Measurements from ENCODE around the gene FBXL4.

The FBXL4 gene

DNA sequence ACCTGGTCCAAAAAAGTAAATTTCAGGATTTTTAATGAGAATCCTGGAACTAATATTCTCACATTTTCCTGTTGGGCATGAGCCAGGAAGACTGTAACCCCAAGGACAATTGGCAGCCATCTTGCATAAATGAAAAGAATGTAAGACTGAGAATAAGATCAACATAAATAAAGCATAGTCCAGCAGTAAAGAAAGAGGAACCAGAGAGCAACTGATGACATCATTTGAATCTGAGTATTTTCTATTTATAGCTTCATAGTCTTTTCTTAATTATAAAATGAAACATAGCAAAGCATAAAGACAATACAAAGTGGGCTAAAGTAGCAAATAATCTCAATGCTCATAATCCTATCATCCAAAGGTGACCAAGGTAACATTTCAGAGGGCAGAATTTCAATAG lies 26.6 kb upstream of the FBXL4 start:
- Histone ChIP-seq H3K4me2 (ENCODE audit: low read length) (no peak overlapping the region), H3K9ac (ENCODE audit: low read depth, low read length) (no peak overlapping the region)

DNA sequence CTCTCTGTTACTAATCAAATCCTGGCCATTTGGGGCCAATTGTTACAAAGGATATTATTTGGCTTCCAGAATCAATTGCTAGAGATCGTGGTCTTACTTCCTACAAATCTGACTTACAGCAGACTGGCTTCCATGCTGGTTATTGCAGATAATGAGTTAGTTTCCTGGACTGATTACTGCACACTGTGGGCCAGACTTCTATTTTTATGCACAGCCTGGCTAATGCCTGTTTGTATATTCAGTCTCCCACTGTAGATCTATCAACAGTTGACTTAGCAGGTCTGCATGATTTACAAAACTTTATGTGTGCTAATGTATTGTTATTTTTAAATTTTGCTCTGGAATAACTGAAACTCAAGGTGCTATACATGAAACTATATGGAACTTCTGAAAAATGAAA lies 25.8 kb upstream of the FBXL4 start:
- Histone ChIP-seq H3K27me3 (ENCODE audit: control insufficient read depth, insufficient read depth, low read length) (no peaks in the 10 kb centered on the region), H3K4me3 (ENCODE audit: low read length) (no peak overlapping the region), H3K4me2 (ENCODE audit: low read length) (no peak overlapping the region), H3K9me3 (replicated peaks; ENCODE audit: low read length) (no peaks in the 10 kb centered on the region), H3K36me3 (ENCODE audit: insufficient read depth, low read length) (no peaks in the 10 kb centered on the region), H3K9ac (ENCODE audit: low read depth, low read length) (no peak overlapping the region), H3K4me1 (ENCODE audit: control insufficient read depth, insufficient read depth, low read length) (no peaks in the 10 kb centered on the region)

More for the DNA sequence above, 26.6 kb upstream of the FBXL4 start:
- Histone ChIP-seq H3K27me3 (ENCODE audit: control insufficient read depth, insufficient read depth, low read length) (no peaks in the 10 kb centered on the region), H3K4me3 (ENCODE audit: low read length) (no peak overlapping the region), H3K9me3 (replicated peaks; ENCODE audit: low read length) (no peaks in the 10 kb centered on the region), H3K36me3 (ENCODE audit: insufficient read depth, low read length) (no peaks in the 10 kb centered on the region), H3K4me1 (ENCODE audit: control insufficient read depth, insufficient read depth, low read length) (no peaks in the 10 kb centered on the region)

DNA sequence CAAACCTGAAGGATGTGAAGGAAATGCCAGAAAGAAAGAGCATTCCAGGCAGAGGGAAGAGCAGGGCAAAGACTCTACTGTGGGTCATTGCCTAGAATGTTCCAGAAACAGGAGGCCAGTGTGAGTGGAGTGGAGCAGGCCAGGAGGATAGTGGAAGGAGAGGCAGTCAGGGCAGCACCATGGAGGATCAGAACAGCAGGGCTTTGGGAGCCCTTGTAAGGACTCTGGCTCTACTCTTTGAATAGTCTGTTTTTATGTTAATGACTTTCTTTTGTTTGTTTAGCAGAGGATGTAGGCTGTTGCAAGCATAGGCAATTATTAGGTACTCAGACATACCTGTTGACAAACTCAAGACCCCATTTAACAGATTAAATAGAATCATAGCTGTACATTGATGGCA lies 23.6 kb upstream of the FBXL4 start:
- no peak overlapping the region for H3K4me3 ChIP-seq (ENCODE audit: low read length)
- H3K9me3 ChIP-seq (replicated peaks; ENCODE audit: low read length) = no peaks in the 10 kb centered on the region
- H3K4me2 ChIP-seq (ENCODE audit: low read length) = no peak overlapping the region
- H3K27me3 ChIP-seq (ENCODE audit: control insufficient read depth, insufficient read depth, low read length) = no peaks in the 10 kb centered on the region
- no peaks in the 10 kb centered on the region for H3K4me1 ChIP-seq (ENCODE audit: control insufficient read depth, insufficient read depth, low read length)
- no peak overlapping the region for H3K9ac ChIP-seq (ENCODE audit: low read depth, low read length)
- H3K36me3 ChIP-seq (ENCODE audit: insufficient read depth, low read length) = no peaks in the 10 kb centered on the region

DNA sequence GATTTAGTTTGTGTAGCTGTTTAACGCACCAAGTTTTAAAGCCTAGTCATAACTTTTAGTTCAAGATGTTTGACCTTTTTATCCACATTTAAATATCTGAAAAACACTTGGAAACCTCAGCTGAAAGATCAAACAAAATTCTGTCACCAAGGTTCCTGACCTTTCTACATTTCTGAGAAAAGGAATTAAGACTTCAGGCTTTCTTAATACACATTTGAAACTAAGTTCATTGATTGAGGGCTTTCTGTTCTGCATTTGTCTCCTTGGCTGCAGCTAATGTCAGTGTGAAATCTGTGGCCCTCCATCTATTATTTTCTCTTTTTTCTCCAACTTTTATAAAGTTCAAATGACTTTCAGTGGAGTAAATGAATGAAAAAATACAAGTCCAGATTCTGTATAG lies 22.7 kb upstream of the FBXL4 start:
- Histone ChIP-seq H3K9me3 (replicated peaks; ENCODE audit: low read length) (no peaks in the 10 kb centered on the region), H3K9ac (ENCODE audit: low read depth, low read length) (no peak overlapping the region), H3K4me3 (ENCODE audit: low read length) (no peak overlapping the region), H3K36me3 (ENCODE audit: insufficient read depth, low read length) (no peaks in the 10 kb centered on the region), H3K27me3 (ENCODE audit: control insufficient read depth, insufficient read depth, low read length) (peaks cover 3% of the 10 kb centered on the region), H3K4me2 (ENCODE audit: low read length) (no peak overlapping the region), H3K4me1 (ENCODE audit: control insufficient read depth, insufficient read depth, low read length) (no peaks in the 10 kb centered on the region)

DNA sequence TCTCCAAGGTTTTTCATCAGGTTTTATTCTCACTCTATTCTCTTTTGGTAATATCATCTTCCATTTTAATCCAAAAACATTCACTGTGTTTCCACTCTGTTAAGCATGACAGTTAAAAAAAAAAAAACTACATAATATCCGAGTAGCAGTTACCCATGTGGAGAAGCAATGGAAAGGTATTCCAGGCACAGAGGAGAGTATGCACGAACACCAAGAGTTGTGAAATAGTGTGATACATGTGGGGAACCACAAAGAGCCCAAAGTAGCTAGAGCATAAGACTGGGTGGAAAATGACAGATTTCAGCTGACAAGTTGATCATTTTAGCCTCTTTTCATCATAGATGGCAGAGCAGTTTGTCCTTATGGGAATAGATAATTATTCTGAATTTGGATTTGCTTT lies 19.9 kb upstream of the FBXL4 start:
- H3K9me3 ChIP-seq (replicated peaks; ENCODE audit: low read length) = no peaks in the 10 kb centered on the region
- no peaks in the 10 kb centered on the region for H3K36me3 ChIP-seq (ENCODE audit: insufficient read depth, low read length)

DNA sequence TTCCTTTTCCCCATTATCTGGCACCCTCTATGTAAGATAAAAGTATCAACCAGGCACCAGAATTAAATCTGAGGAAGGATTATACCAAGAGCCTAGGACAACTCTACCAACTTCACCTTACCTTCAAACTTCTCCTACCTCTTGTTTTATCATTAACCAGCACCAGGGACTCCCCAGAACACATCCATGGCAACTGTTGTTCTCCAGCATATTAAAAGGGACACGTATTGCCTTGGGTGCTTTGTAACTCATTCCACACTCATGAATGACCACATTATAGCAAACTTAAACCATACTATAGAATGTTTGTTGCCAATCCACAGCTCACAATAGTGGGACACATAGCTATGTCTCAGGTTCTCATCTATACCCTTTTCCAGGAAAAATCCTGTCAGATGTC lies 11.9 kb upstream of the FBXL4 start:
- no peaks in the 10 kb centered on the region for H3K9me3 ChIP-seq (replicated peaks; ENCODE audit: low read length)
- H3K9ac ChIP-seq (ENCODE audit: low read depth, low read length) = no peak overlapping the region
- peaks cover 11% of the 10 kb centered on the region for H3K27me3 ChIP-seq (ENCODE audit: control insufficient read depth, insufficient read depth, low read length)
- H3K4me1 ChIP-seq (ENCODE audit: control insufficient read depth, insufficient read depth, low read length) = no peaks in the 10 kb centered on the region
- no peak overlapping the region for H3K4me3 ChIP-seq (ENCODE audit: low read length)
- no peak overlapping the region for H3K4me2 ChIP-seq (ENCODE audit: low read length)
- no peaks in the 10 kb centered on the region for H3K36me3 ChIP-seq (ENCODE audit: insufficient read depth, low read length)

More for the DNA sequence above, 19.9 kb upstream of the FBXL4 start:
- Histone ChIP-seq H3K9ac (ENCODE audit: low read depth, low read length) (no peak overlapping the region), H3K4me3 (ENCODE audit: low read length) (no peak overlapping the region), H3K27me3 (ENCODE audit: control insufficient read depth, insufficient read depth, low read length) (peaks cover 22% of the 10 kb centered on the region), H3K4me2 (ENCODE audit: low read length) (no peak overlapping the region), H3K4me1 (ENCODE audit: control insufficient read depth, insufficient read depth, low read length) (no peaks in the 10 kb centered on the region)

DNA sequence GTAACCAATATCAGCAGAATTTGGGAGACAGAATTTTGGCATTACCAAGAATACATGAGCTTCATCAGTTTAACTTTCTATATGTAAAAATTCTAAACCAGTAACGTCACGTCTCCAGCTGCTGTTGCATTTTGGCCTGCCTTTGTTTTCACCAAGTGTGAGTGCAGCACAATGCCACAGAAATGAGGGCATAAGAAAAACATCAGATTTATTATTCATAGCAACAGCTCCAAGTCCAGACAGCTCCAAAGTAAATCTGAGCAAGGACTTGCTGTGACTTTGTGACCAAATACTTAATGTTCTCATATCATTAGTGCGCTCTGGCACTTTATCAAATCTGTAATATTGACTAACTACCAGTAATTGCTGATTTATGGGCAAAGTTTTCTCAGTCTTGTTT lies 11.0 kb upstream of the FBXL4 start:
- Histone ChIP-seq H3K9ac (ENCODE audit: low read depth, low read length) (no peak overlapping the region), H3K9me3 (replicated peaks; ENCODE audit: low read length) (no peaks in the 10 kb centered on the region)

DNA sequence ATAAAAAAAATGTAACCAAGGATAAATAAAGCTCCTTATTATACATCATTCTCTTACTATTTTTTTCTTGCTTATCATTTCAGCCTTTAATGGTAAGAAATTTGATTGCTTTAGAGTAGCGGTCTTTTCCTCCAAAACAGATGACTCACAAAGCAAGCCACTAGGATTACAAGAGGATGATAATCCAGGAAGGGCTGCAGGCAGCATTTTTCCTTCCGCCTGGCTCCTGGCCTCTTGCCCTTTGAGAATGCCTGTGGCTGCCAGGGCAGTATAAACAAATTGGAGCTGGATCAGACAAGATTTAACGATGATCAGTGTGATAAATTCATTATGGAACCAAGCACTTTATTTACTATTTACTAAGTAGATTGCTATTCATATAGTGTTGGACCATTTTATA lies 9.7 kb upstream of the FBXL4 start:
- Histone ChIP-seq H3K4me1 (ENCODE audit: control insufficient read depth, insufficient read depth, low read length) (no peaks in the 10 kb centered on the region), H3K27me3 (ENCODE audit: control insufficient read depth, insufficient read depth, low read length) (no peaks in the 10 kb centered on the region), H3K9ac (ENCODE audit: low read depth, low read length) (no peak overlapping the region), H3K9me3 (replicated peaks; ENCODE audit: low read length) (no peaks in the 10 kb centered on the region), H3K36me3 (ENCODE audit: insufficient read depth, low read length) (no peaks in the 10 kb centered on the region), H3K4me3 (ENCODE audit: low read length) (no peak overlapping the region), H3K4me2 (ENCODE audit: low read length) (no peak overlapping the region)

More for the DNA sequence above, 11.0 kb upstream of the FBXL4 start:
- H3K4me3 ChIP-seq (ENCODE audit: low read length) = no peak overlapping the region
- no peak overlapping the region for H3K4me2 ChIP-seq (ENCODE audit: low read length)
- peaks cover 5% of the 10 kb centered on the region for H3K27me3 ChIP-seq (ENCODE audit: control insufficient read depth, insufficient read depth, low read length)
- H3K4me1 ChIP-seq (ENCODE audit: control insufficient read depth, insufficient read depth, low read length) = no peaks in the 10 kb centered on the region
- H3K36me3 ChIP-seq (ENCODE audit: insufficient read depth, low read length) = no peaks in the 10 kb centered on the region

DNA sequence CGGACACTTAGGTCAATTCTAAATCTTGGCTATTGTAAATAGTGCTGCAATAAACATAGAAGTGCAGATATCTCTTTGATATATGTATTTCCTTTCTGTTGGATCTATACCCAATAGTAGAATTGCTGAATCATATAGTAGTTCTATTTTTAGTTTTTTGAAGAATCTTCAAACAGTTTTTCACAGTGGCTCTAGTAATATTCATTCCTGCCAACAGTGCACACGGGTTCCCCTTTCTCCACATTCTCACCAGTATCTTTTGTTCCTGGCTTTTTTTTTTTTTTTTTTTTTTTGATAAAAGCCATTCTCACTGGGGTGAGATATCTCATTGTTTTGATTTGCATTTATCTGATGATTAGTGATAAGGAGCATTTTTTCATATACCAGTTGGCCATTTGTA lies 1.8 kb upstream of the FBXL4 start:
- Histone ChIP-seq H3K9ac (ENCODE audit: low read depth, low read length) (no peak overlapping the region), H3K4me1 (ENCODE audit: control insufficient read depth, insufficient read depth, low read length) (peaks cover 17% of the 10 kb centered on the region), H3K4me2 (ENCODE audit: low read length) (no peak overlapping the region), H3K27me3 (ENCODE audit: control insufficient read depth, insufficient read depth, low read length) (no peaks in the 10 kb centered on the region), H3K36me3 (ENCODE audit: insufficient read depth, low read length) (no peaks in the 10 kb centered on the region), H3K4me3 (ENCODE audit: low read length) (no peak overlapping the region), H3K9me3 (replicated peaks; ENCODE audit: low read length) (no peaks in the 10 kb centered on the region)

DNA sequence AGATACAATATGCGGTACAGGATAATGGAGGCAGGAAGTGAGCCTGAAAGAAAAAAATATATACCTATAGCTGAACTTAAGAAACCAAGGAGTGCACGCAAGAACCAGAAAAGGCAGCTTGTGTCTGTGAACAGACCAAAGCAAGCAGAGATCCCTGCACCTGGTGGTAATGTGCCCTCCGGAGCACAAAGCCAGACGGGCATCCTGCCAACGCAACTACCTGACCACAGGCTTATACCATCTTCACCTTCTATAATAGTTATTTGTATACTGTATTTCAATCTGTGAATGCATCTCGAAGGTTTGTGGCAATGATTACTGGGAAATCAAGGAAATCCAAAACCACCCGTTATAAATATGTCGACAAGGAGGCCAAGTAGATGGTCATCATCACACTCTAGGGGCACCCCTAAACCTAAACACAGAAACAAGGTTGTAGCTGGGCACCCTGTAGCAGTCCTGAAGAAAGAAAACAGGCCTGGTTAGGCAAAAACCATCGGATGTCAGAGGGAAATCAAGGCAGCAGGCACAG lies 801 bp downstream of the FBXL4 start:
- no peaks in the 10 kb centered on the region for H3K27me3 ChIP-seq (ENCODE audit: control insufficient read depth, insufficient read depth, low read length)
- H3K4me3 ChIP-seq (ENCODE audit: low read length) = peak overlapping the region; percentile 88
- H3K4me2 ChIP-seq (ENCODE audit: low read length) = peak overlapping the region; percentile 94
- peaks cover 18% of the 10 kb centered on the region for H3K4me1 ChIP-seq (ENCODE audit: control insufficient read depth, insufficient read depth, low read length)
- no peaks in the 10 kb centered on the region for H3K36me3 ChIP-seq (ENCODE audit: insufficient read depth, low read length)
- H3K9me3 ChIP-seq (replicated peaks; ENCODE audit: low read length) = no peaks in the 10 kb centered on the region
- H3K9ac ChIP-seq (ENCODE audit: low read depth, low read length) = peak overlapping the region; percentile 90

DNA sequence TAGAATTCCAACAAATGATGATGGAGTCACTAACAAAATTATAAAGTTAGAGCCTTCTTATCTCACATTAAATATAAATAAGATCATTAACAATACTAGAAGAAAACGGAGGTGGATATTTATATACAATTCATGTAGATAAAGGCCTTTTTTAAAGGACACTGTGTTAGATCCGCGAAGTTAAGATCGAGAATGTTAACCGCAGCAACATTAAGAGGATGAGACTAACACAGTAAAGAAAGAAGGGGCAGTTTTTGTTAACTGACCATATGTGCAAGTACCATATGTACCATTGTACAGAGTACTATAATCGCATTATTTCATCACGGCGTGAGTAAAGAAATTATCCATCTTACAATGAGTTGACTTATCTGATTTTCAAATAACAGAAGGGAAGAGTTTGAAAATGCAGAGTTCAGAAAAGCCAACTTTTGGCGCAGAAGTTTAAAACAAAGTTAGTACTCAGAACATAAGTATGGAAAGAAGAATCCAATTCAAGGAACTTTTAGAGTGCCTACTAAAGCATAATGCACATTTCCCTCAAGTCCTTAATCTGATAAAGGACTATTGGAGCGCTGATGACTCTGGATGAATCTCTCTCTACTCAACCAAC lies 1.4 kb downstream of the FBXL4 start:
- peak overlapping the region; percentile 94 for H3K4me2 ChIP-seq (ENCODE audit: low read length)
- H3K9me3 ChIP-seq (replicated peaks; ENCODE audit: low read length) = no peaks in the 10 kb centered on the region
- no peaks in the 10 kb centered on the region for H3K36me3 ChIP-seq (ENCODE audit: insufficient read depth, low read length)
- H3K4me1 ChIP-seq (ENCODE audit: control insufficient read depth, insufficient read depth, low read length) = peaks cover 21% of the 10 kb centered on the region
- H3K9ac ChIP-seq (ENCODE audit: low read depth, low read length) = peak overlapping the region; percentile 90
- no peaks in the 10 kb centered on the region for H3K27me3 ChIP-seq (ENCODE audit: control insufficient read depth, insufficient read depth, low read length)
- H3K4me3 ChIP-seq (ENCODE audit: low read length) = peak overlapping the region; percentile 88

Measured in skeletal muscle satellite cell (primary cell).